K562 (cell line): ENCODE measurements around the gene MEAK7. TPM values are rescaled to one million over a fixed set of nuclear protein-coding genes. Genes with fewer than 3 reads are reported as not detected.

Experiments used
- ATAC-seq: fragments of 200-7000 bp; cut with Tn5 transposase; 3 replicates; pipeline ENCODE4 v1.9.1; 2020; ENCODE audit warnings: moderate library complexity
- BruUV-seq: library from RNA; stranded (reverse); fragments of 400-500 nt; replicated peaks from 2 replicates; lab custom pipeline; 2021; lab: Mats Ljungman, UMichigan
- CTCF ChIA-PET: fragments of 300-600 bp; formaldehyde crosslinking; extraction: SDS; loops from one replicate; lab custom pipeline; 2021; ENCODE audit warnings: low intra/inter-chr PET ratio; lab: Yijun Ruan, JAX
- POLR2A ChIA-PET: fragments of 300-600, 350-650 bp; sonication (Branson Sonifier 250); formaldehyde crosslinking; extraction: SDS; loops from one replicate; lab custom pipeline; 2021; ENCODE audit warnings: antibody characterized with exemption, inconsistent platforms; lab: Yijun Ruan, JAX
- DNase-seq, 4 experiments: peaks; one replicate each; pipeline versions ENCODE4 v3.0.0 to v3.0.0-alpha.2; 2011 to 2018; ENCODE audit warnings: low spot score in 3 of 4, mixed read lengths in 3 of 4; ENCODE audit errors: extremely low read depth in 1 of 4
- FAIRE-seq: peaks from 2 replicates; lab custom pipeline; 2011; peaks lifted over from hg19 to GRCh38; lab: Jason Lieb, UNC
- H2AFZ ChIP-seq: 2 replicates; pipeline ENCODE4 v1.6.0; 2011; ENCODE audit warnings: low read depth, low read length, control low read depth, inconsistent platforms
- H3K27ac ChIP-seq: fragments of 200-600 bp; 3 replicates; pipeline ENCODE4 v1.8.0; 2011; ENCODE audit warnings: low read depth, mild to moderate bottlenecking, control low read depth, inconsistent platforms, low read length, moderate library complexity, mixed read lengths; ENCODE audit errors: extremely low read depth
- H3K27me3 ChIP-seq, 2 experiments: fragments of 300-600 bp in 1 of 2; 2 replicates in 1 of 2; 3 replicates in 1 of 2; pipeline versions ENCODE4 v1.6.0 to v1.8.0; 2011; ENCODE audit warnings: inconsistent platforms in 2 of 2, low read length in 2 of 2, mild to moderate bottlenecking in 1 of 2, mixed read lengths in 1 of 2, moderate library complexity in 1 of 2; ENCODE audit not compliant: control insufficient read depth in 2 of 2, insufficient read depth in 2 of 2
- H3K36me3 ChIP-seq: fragments of 300-600 bp; 3 replicates; pipeline ENCODE4 v1.8.0; 2011; ENCODE audit warnings: mild to moderate bottlenecking, low read length, inconsistent platforms; ENCODE audit not compliant: control insufficient read depth, insufficient read depth
- H3K4me1 ChIP-seq, 2 experiments: fragments of 200-600 bp in 1 of 2; replicated peaks in 1 of 2; 2 replicates in 1 of 2; 3 replicates in 1 of 2; pipeline versions ENCODE4 v1.5.1 to v1.8.0; 2011; ENCODE audit warnings: inconsistent platforms in 2 of 2, low read length in 2 of 2, mild to moderate bottlenecking in 1 of 2, mixed read lengths in 1 of 2, moderate library complexity in 1 of 2; ENCODE audit not compliant: control insufficient read depth in 2 of 2, insufficient read depth in 2 of 2
- H3K4me2 ChIP-seq: 2 replicates; pipeline ENCODE4 v1.6.1; 2011; ENCODE audit warnings: low read length, control low read depth, inconsistent platforms, mixed read lengths; ENCODE audit not compliant: insufficient read depth
- H3K4me3 ChIP-seq: fragments of 200-600 bp; sonication (generic), shearing (Covaris generic); 2 replicates; pipeline ENCODE4 v1.5.1; 2016; ENCODE audit warnings: control low read depth, inconsistent platforms
- H3K79me2 ChIP-seq: fragments of 200-600 bp; 3 replicates; pipeline ENCODE4 v1.8.0; 2011; ENCODE audit warnings: low read length, inconsistent platforms; ENCODE audit not compliant: control insufficient read depth, insufficient read depth
- H3K9ac ChIP-seq, 2 experiments: 2 replicates each; pipeline versions ENCODE4 v1.6.0 to v1.6.1; 2011; ENCODE audit warnings: low read depth in 2 of 2, low read length in 2 of 2, control low read depth in 1 of 2, inconsistent platforms in 1 of 2, mild to moderate bottlenecking in 1 of 2, mixed read lengths in 1 of 2; ENCODE audit not compliant: insufficient read depth in 1 of 2
- H3K9me1 ChIP-seq: one replicate; pipeline ENCODE4 v1.6.0; 2011; ENCODE audit warnings: inconsistent platforms, mild to moderate bottlenecking, low read length, moderate library complexity; ENCODE audit not compliant: control insufficient read depth, insufficient read depth
- H3K9me3 ChIP-seq: replicated peaks from 2 replicates; pipeline ENCODE4 v1.5.1; 2011; ENCODE audit warnings: low read depth, low read length, inconsistent platforms; ENCODE audit not compliant: control insufficient read depth, insufficient read depth
- H4K20me1 ChIP-seq: replicated peaks from 2 replicates; pipeline ENCODE4 v1.6.1; 2011; ENCODE audit warnings: low read length, inconsistent platforms, mixed read lengths; ENCODE audit not compliant: control insufficient read depth, insufficient read depth
- CXXC5 ChIP-seq: fragments of 250-450 bp; sonication (Bioruptor Pico); IDR thresholded peaks from 2 replicates; pipeline ENCODE4 v1.8.0; 2022; ENCODE audit warnings: inconsistent platforms, mild to moderate bottlenecking, moderate library complexity
- DLX4 ChIP-seq: fragments of 250-450 bp; sonication (Bioruptor Pico); IDR thresholded peaks from 2 replicates; pipeline ENCODE4 v1.6.1; 2021; ENCODE audit warnings: mild to moderate bottlenecking
- KLF16 ChIP-seq: IDR thresholded peaks from 2 replicates; pipeline ENCODE4 v1.6.1; 2016; ENCODE audit warnings: antibody characterized with exemption
- MEIS2 ChIP-seq: fragments of 450-650 bp; IDR thresholded peaks from 2 replicates; pipeline ENCODE4 v1.6.1; 2014; ENCODE audit warnings: mild to moderate bottlenecking; ENCODE audit not compliant: partially characterized antibody
- NELFE ChIP-seq: IDR thresholded peaks from 2 replicates; pipeline ENCODE4 v1.6.1; 2011; ENCODE audit warnings: mild to moderate bottlenecking; ENCODE audit not compliant: insufficient read depth, insufficient read length
- PREB ChIP-seq: sonication (generic); formaldehyde crosslinking; IDR thresholded peaks from 2 replicates; pipeline ENCODE4 v1.8.1; 2023; ENCODE audit warnings: mild to moderate bottlenecking, missing genetic modification reagents
- PTBP1 ChIP-seq: fragments of 200-400 bp; formaldehyde crosslinking; IDR thresholded peaks from 2 replicates; pipeline ENCODE4 v1.6.1; 2017; ENCODE audit warnings: low read depth, low read length
- RNF219 ChIP-seq: fragments of 250-450 bp; sonication (Bioruptor Pico); IDR thresholded peaks from 2 replicates; pipeline ENCODE4 v1.5.0; 2022; ENCODE audit warnings: mild to moderate bottlenecking
- SRSF9 ChIP-seq: fragments of 200-400 bp; formaldehyde crosslinking; IDR thresholded peaks from 2 replicates; pipeline ENCODE4 v1.6.1; 2017; ENCODE audit warnings: low read depth, low read length, borderline replicate concordance
- UBTF ChIP-seq, 2 experiments: IDR thresholded peaks; 2 replicates each; pipeline ENCODE4 v1.6.1; 2012; ENCODE audit warnings: improper control_type of control experiment in 2 of 2, low read depth in 2 of 2, low read length in 2 of 2, borderline replicate concordance in 1 of 2
- ZBED1 ChIP-seq: IDR thresholded peaks from 2 replicates; pipeline ENCODE4 v1.6.1; 2014
- WGBS: fragments of 100-300 bp; shearing (Covaris generic); methylation state at CpG from one replicate; pipeline ENCODE4 v1.1.6; 2016; ENCODE audit warnings: low coverage, mixed read lengths; ENCODE audit not compliant: insufficient coverage; ENCODE audit errors: missing lambda C conversion rate; 5-methylcytosine and 5-hydroxymethylcytosine counted together
- in situ Hi-C: fragments of 300-500 bp; cut with MboI; formaldehyde crosslinking; loops from 4 replicates; pipeline ENCODE4 v1.15.0; 2018; ENCODE audit warnings: inconsistent platforms, mixed read lengths
- intact Hi-C: fragments of 100-400 bp; cut with micrococcal nuclease; formaldehyde crosslinking; loops from 2 replicates; pipeline ENCODE4 v1.14.2; 2022
- polyA plus RNA-seq, 8 experiments: library from polyadenylated mRNA; depleted of rRNA in 4 of 8; stranded (reverse) in 5 of 8; unstranded in 3 of 8; fragments of >200 nt; fragmentation: Nextera tagmentation in 2 of 8; fragmentation: Illumina TruSeq in 1 of 8; extraction: Ambion mirVana in 2 of 8; extraction: Trizol in 1 of 8; gene quantifications; 2 replicates each; pipeline versions ENCODE4 v1.2.1 to v1.2.3, GENCODE V29; 2011 to 2014; ENCODE audit warnings: inconsistent platforms in 1 of 8, missing spikeins in 1 of 8
- total RNA-seq, 7 experiments: library from RNA; depleted of rRNA in 6 of 7; stranded (reverse); fragments of >200 nt in 6 of 7; fragmentation: Illumina TruSeq in 2 of 7; extraction: Trizol in 2 of 7; gene quantifications; 2 replicates each; pipeline versions ENCODE4 v1.2.1 to v1.2.3, GENCODE V29; 2011 to 2021; ENCODE audit warnings: low replicate concordance in 1 of 7

MEAK7 gene
- total and polyA plus RNA-seq, 9 of the 15 experiments (the other 6 are each of a cell fraction or from before 2014, with no cell fraction given), result 1.4 to 14.5 (median 6.3) TPM

- no peak for TF ChIP-seq RNF219
These were observed 4.8 kb downstream of the MEAK7 start (continued) for GRCh38 chr16:84499638-84500037.

GRCh38 chr16:84498859-84499620 lies 5.4 kb downstream of the MEAK7 start:
- no peak overlapping the region for H3K9ac ChIP-seq
- WGBS, result 66% methylated on average over 13 of the region's 13 CpGs

More at GRCh38 chr16:84498859-84499620, 5.4 kb downstream of the MEAK7 start:
- H2AFZ ChIP-seq, result no peak overlapping the region
- H3K4me3 ChIP-seq, result no peak overlapping the region
- BruUV-seq, result no TSS peak
- H3K9me1 ChIP-seq, result no peaks in the 10 kb centered on the region
- intact Hi-C loops (no loop called here), in situ Hi-C loops (no loop called here)
- peaks cover 10% of the 10 kb centered on the region for H3K36me3 ChIP-seq
- no peak overlapping the region for H3K27ac ChIP-seq
- TF ChIP-seq UBTF (IDR thresholded peaks at IDR 0.05; ENCODE audit: borderline replicate concordance in 1 of 2, low read depth in 2 of 2, low read length in 2 of 2), result no peak
- no peak for TF ChIP-seq NELFE
- TF ChIP-seq SRSF9, result no peak
- no peak for TF ChIP-seq PREB
- no peak for TF ChIP-seq PTBP1
- TF ChIP-seq DLX4 (CRISPR knock-in tag), result no peak
- TF ChIP-seq ZBED1, result no peak
- TF ChIP-seq CXXC5, result no peak
- TF ChIP-seq MEIS2, result no peak
- TF ChIP-seq KLF16, result no peak
- no peak overlapping the region for H3K4me2 ChIP-seq
- no peaks in the 10 kb centered on the region for H3K27me3 ChIP-seq
- H3K4me1 ChIP-seq, result peaks cover 11 to 12% of the 10 kb centered on the region in 2 experiments; a peak in 4 of 5 replicates
- no peaks in the 10 kb centered on the region for H4K20me1 ChIP-seq
- DNase-seq (no peak), FAIRE-seq (no peak), ATAC-seq (no peak)
- POLR2A ChIA-PET, result interaction anchor here (1.5 kb wide), 1 partner anchor 10 kb away, joined by 8 read pairs; no protein-coding TSS in a partner anchor
- H3K9me3 ChIP-seq, result no peaks in the 10 kb centered on the region
- H3K79me2 ChIP-seq, result peaks cover 5% of the 10 kb centered on the region
- CTCF ChIA-PET, result no interaction called here
